NB4 (cell line): Measurements from ENCODE around the gene OAS3.

ENCODE experiments used
- CTCF ChIP-seq: IDR thresholded peaks from one replicate; pipeline ENCODE4 v1.5.1; 2012; ENCODE audit warnings: low read depth, low read length
- MYC ChIP-seq: IDR thresholded peaks from 2 replicates; pipeline ENCODE4 v1.6.1; 2011; ENCODE audit warnings: low read depth, low read length
- POLR2A ChIP-seq: IDR thresholded peaks from 2 replicates; pipeline ENCODE4 v1.6.1; 2011; ENCODE audit warnings: mild to moderate bottlenecking; ENCODE audit not compliant: insufficient read length; ENCODE audit errors: extremely low read depth

- TF ChIP-seq POLR2A, result no peak
- TF ChIP-seq CTCF, result no peak
- TF ChIP-seq MYC, result no peak
Measured at GRCh38 chr12:112998987-112999767, 60.9 kb downstream of the OAS3 start.
